HEK293 (cell line): Measurements from ENCODE around the gene NECAB2.

Experiments
- CTCF ChIA-PET: fragments of 350-600 bp; formaldehyde crosslinking; extraction: SDS; loops from one replicate; lab custom pipeline; 2021; ENCODE audit warnings: antibody characterized with exemption; lab: Yijun Ruan, JAX
- POLR2A ChIA-PET: fragments of 300-600 bp; formaldehyde crosslinking; extraction: SDS; loops from one replicate; lab custom pipeline; 2020; ENCODE audit warnings: antibody characterized with exemption, inconsistent platforms; lab: Yijun Ruan, JAX
- H3K27ac ChIP-seq: fragments of 200-500 bp; sonication (Bioruptor generic); 2 replicates; pipeline ENCODE4 v1.5.1; 2014; ENCODE audit warnings: low read depth, low read length, control low read depth, inconsistent platforms; ENCODE audit errors: extremely low read depth
- H3K36me3 ChIP-seq, 2 experiments: fragments of 200-500 bp in 1 of 2; sonication (Bioruptor generic) in 1 of 2; 1 replicate in 1 of 2; 2 replicates in 1 of 2; pipeline ENCODE4 v1.5.1; 2014 to 2017; ENCODE audit warnings: inconsistent platforms in 2 of 2, low read length in 2 of 2; ENCODE audit not compliant: control insufficient read depth in 2 of 2, insufficient read depth in 1 of 2
- H3K4me1 ChIP-seq: fragments of 200-500 bp; sonication (Bioruptor generic); 2 replicates; pipeline ENCODE4 v1.5.1; 2014; ENCODE audit warnings: mild to moderate bottlenecking, low read length, inconsistent platforms; ENCODE audit not compliant: control insufficient read depth, insufficient read depth
- H3K4me3 ChIP-seq: 2 replicates; pipeline ENCODE4 v1.5.1; 2011; ENCODE audit warnings: low read depth, mild to moderate bottlenecking, control low read depth, low read length, moderate library complexity
- H3K9me3 ChIP-seq: fragments of 200-500 bp; sonication (Bioruptor generic); 2 replicates; pipeline ENCODE4 v1.5.1; 2014; ENCODE audit warnings: low read depth, low read length, inconsistent platforms; ENCODE audit not compliant: control insufficient read depth, insufficient read depth
- BCL11A ChIP-seq: fragments of 450-650 bp; formaldehyde crosslinking; IDR thresholded peaks from 2 replicates; pipeline ENCODE4 v1.5.1; 2016; ENCODE audit warnings: low read depth, missing biosample characterization, missing genetic modification characterization
- ELK4 ChIP-seq: IDR thresholded peaks from 2 replicates; pipeline ENCODE4 v1.6.1; 2011; ENCODE audit warnings: mild to moderate bottlenecking, low read depth, low read length, borderline replicate concordance
- FEZF1 ChIP-seq: fragments of 450-650 bp; formaldehyde crosslinking; IDR thresholded peaks from 2 replicates; pipeline ENCODE4 v1.5.1; 2016; ENCODE audit warnings: missing biosample characterization, missing genetic modification characterization
- KLF17 ChIP-seq: fragments of 450-650 bp; formaldehyde crosslinking; IDR thresholded peaks from 2 replicates; pipeline ENCODE4 v1.5.1; 2016; ENCODE audit warnings: missing biosample characterization, missing genetic modification characterization
- SCRT1 ChIP-seq: fragments of 450-650 bp; formaldehyde crosslinking; IDR thresholded peaks from 2 replicates; pipeline ENCODE4 v1.5.1; 2016; ENCODE audit warnings: missing biosample characterization, missing genetic modification characterization, borderline replicate concordance
- ZBTB20 ChIP-seq: fragments of 450-650 bp; formaldehyde crosslinking; IDR thresholded peaks from 2 replicates; pipeline ENCODE4 v1.5.1; 2016; ENCODE audit warnings: missing biosample characterization, missing genetic modification characterization
- ZNF148 ChIP-seq: fragments of 450-650 bp; formaldehyde crosslinking; IDR thresholded peaks from 2 replicates; pipeline ENCODE4 v1.5.0; 2017; ENCODE audit warnings: missing biosample characterization, missing genetic modification characterization, borderline replicate concordance
- ZNF18 ChIP-seq: fragments of 450-650 bp; formaldehyde crosslinking; IDR thresholded peaks from 2 replicates; pipeline ENCODE4 v1.5.1; 2016; ENCODE audit warnings: missing biosample characterization, missing genetic modification characterization
- ZNF202 ChIP-seq: fragments of 450-650 bp; formaldehyde crosslinking; IDR thresholded peaks from 2 replicates; pipeline ENCODE4 v1.5.1; 2016; ENCODE audit warnings: missing biosample characterization, missing genetic modification characterization, borderline replicate concordance
- ZNF280D ChIP-seq: fragments of 450-650 bp; formaldehyde crosslinking; IDR thresholded peaks from 2 replicates; pipeline ENCODE4 v1.5.1; 2016; ENCODE audit warnings: missing biosample characterization, missing genetic modification characterization
- ZNF391 ChIP-seq: fragments of 450-650 bp; formaldehyde crosslinking; IDR thresholded peaks from 2 replicates; pipeline ENCODE4 v1.5.1; 2016; ENCODE audit warnings: low read depth, missing biosample characterization, missing genetic modification characterization, borderline replicate concordance
- ZNF626 ChIP-seq: fragments of 450-650 bp; sonication (Bioruptor Pico); formaldehyde crosslinking; IDR thresholded peaks from 2 replicates; pipeline ENCODE4 v1.5.1; 2018; ENCODE audit warnings: missing biosample characterization, missing genetic modification characterization, inconsistent platforms
- ZNF639 ChIP-seq: fragments of 450-650 bp; formaldehyde crosslinking; IDR thresholded peaks from 2 replicates; pipeline ENCODE4 v1.5.1; 2016; ENCODE audit warnings: missing biosample characterization, missing genetic modification characterization
- ZNF701 ChIP-seq: fragments of 450-650 bp; formaldehyde crosslinking; IDR thresholded peaks from 2 replicates; pipeline ENCODE4 v1.5.1; 2016; ENCODE audit warnings: missing biosample characterization, missing genetic modification characterization
- ZSCAN5A ChIP-seq: fragments of 450-650 bp; formaldehyde crosslinking; IDR thresholded peaks from 2 replicates; pipeline ENCODE4 v1.5.1; 2016; ENCODE audit warnings: missing biosample characterization, missing genetic modification characterization

NECAB2 gene

GRCh38 chr16:84045001-84045817 lies 77.2 kb downstream of the NECAB2 start:
- Histone ChIP-seq H3K4me1 (peaks cover 7% of the 10 kb centered on the region), H3K36me3 (peaks cover 0 to 12% of the 10 kb centered on the region in 2 experiments; a peak in 1 of 3 replicates), H3K9me3 (no peaks in the 10 kb centered on the region), H3K27ac (no peak overlapping the region), H3K4me3 (no peak overlapping the region)
- CTCF ChIA-PET, result interaction anchor here (1.6 to 3.7 kb wide), 4 partner anchors 10 to 90 kb away, joined by 4 to 21 read pairs (median 14); no protein-coding TSS in a partner anchor
- no peak for TF ChIP-seq ZNF280D
- peak; percentile 28; the same call in 1 of the 2 replicates for TF ChIP-seq ZBTB20
- POLR2A ChIA-PET, result no interaction called here

GRCh38 chr16:84045818-84046470 lies 77.9 kb downstream of the NECAB2 start:
- H3K4me3 ChIP-seq, result no peak overlapping the region
- TF ChIP-seq ZSCAN5A (tag by site-specific recombination) (no peak), KLF17 (tag by site-specific recombination) (no peak), SCRT1 (tag by site-specific recombination) (no peak), ZNF626 (tag by site-specific recombination) (no peak), ZNF202 (tag by site-specific recombination) (no peak), ZNF18 (no peak), ZNF639 (no peak), ZNF148 (tag by site-specific recombination) (no peak), FEZF1 (no peak), BCL11A (tag by site-specific recombination) (no peak), ZNF391 (tag by site-specific recombination) (no peak), ELK4 (no peak), ZNF701 (tag by site-specific recombination) (no peak)
- peaks cover 0 to 16% of the 10 kb centered on the region in 2 experiments; a peak in 1 of 3 replicates for H3K36me3 ChIP-seq
- ChIA-PET CTCF (interaction anchor here (0.6 to 1.6 kb wide), 2 partner anchors 18 kb away, joined by 4 to 5 read pairs; no protein-coding TSS in a partner anchor), POLR2A (no interaction called here)
- peaks cover 7% of the 10 kb centered on the region for H3K4me1 ChIP-seq
- no peak overlapping the region for H3K27ac ChIP-seq
- no peaks in the 10 kb centered on the region for H3K9me3 ChIP-seq
